B cell (primary cell): ENCODE results near the gene RPUSD2. TPM values are rescaled to one million over a fixed set of nuclear protein-coding genes. Genes with fewer than 3 reads are reported as not detected.

Experiments used
- ATAC-seq: fragments of 200-7000 bp; cut with Tn5 transposase; one replicate; pipeline ENCODE4 v1.10.0; 2021; ENCODE audit warnings: low read depth, mild to moderate bottlenecking, moderate number of reproducible peaks, moderate library complexity
- CTCF ChIA-PET: fragments of 350-600 bp; sonication (Branson Sonifier 250); formaldehyde crosslinking; loops from one replicate; lab custom pipeline; 2021; ENCODE audit warnings: antibody characterized with exemption, inconsistent platforms; lab: Charles Lee
- POLR2A ChIA-PET: fragments of 350-600 bp; sonication (Branson Sonifier 250); formaldehyde crosslinking; loops from one replicate; lab custom pipeline; 2021; ENCODE audit warnings: antibody characterized with exemption; lab: Charles Lee
- DNase-seq: peaks from one replicate; pipeline ENCODE4 v3.0.0; 2013
- H2AFZ ChIP-seq: 2 replicates; pipeline ENCODE4 v1.6.1; 2012; ENCODE audit warnings: mild to moderate bottlenecking, low read depth, low read length; ENCODE audit not compliant: insufficient read depth, poor library complexity, severe bottlenecking
- H3K27ac ChIP-seq, 2 donors: 1 replicate in 1 of 2; 2 replicates in 1 of 2; pipeline ENCODE4 v1.5.1; 2012 to 2013; ENCODE audit warnings: low read length in 2 of 2, mild to moderate bottlenecking in 2 of 2, moderate library complexity in 1 of 2
- H3K27me3 ChIP-seq, 4 experiments: fragments of 200-600 bp in 1 of 4; sonication (generic) in 1 of 4; replicated peaks in 1 of 4; 1 replicate in 2 of 4; 2 replicates in 2 of 4; pipeline versions ENCODE4 v1.6.1 to v1.7.0; 2013 to 2016; ENCODE audit warnings: low read length in 3 of 4, mild to moderate bottlenecking in 2 of 4, mixed read lengths in 1 of 4, moderate library complexity in 1 of 4; ENCODE audit not compliant: insufficient read depth in 4 of 4, control insufficient read depth in 3 of 4; ENCODE audit errors: control extremely low read depth in 1 of 4
- H3K36me3 ChIP-seq, 2 experiments: replicated peaks in 1 of 2; 1 replicate in 1 of 2; 2 replicates in 1 of 2; pipeline versions ENCODE4 v1.6.1 to v1.7.1; 2013; ENCODE audit warnings: low read length in 1 of 2; ENCODE audit not compliant: insufficient read depth in 2 of 2, control insufficient read depth in 1 of 2; ENCODE audit errors: control extremely low read depth in 1 of 2, extremely low read depth in 1 of 2
- H3K4me1 ChIP-seq, 2 donors: fragments of 200-600 bp in 1 of 2; sonication (generic) in 1 of 2; 1 replicate in 1 of 2; 2 replicates in 1 of 2; pipeline versions ENCODE4 v1.5.1 to v1.6.1; 2013 to 2017; ENCODE audit warnings: low read length in 2 of 2; ENCODE audit not compliant: control insufficient read depth in 2 of 2, insufficient read depth in 2 of 2
- H3K4me2 ChIP-seq: replicated peaks from 2 replicates; pipeline ENCODE3; 2012; ENCODE audit warnings: mild to moderate bottlenecking, low read depth, low read length; ENCODE audit not compliant: poor library complexity, severe bottlenecking
- H3K4me3 ChIP-seq, 5 experiments: fragments of 200-600 bp in 1 of 5; sonication (generic) in 1 of 5; 1 replicate in 3 of 5; 2 replicates in 2 of 5; pipeline versions ENCODE4 v1.5.1 to v1.7.0; 2011 to 2016; ENCODE audit warnings: low read length in 4 of 5, mild to moderate bottlenecking in 4 of 5, low read depth in 2 of 5, control low read depth in 1 of 5, moderate library complexity in 1 of 5; ENCODE audit not compliant: insufficient read depth in 1 of 5; ENCODE audit errors: control extremely low read depth in 1 of 5, extremely low read depth in 1 of 5
- H3K79me2 ChIP-seq: fragments of 200-600 bp; sonication (generic); one replicate; pipeline ENCODE4 v1.6.0; 2016; ENCODE audit warnings: low read length; ENCODE audit not compliant: control insufficient read depth, insufficient read depth
- H3K9ac ChIP-seq: fragments of 200-600 bp; sonication (generic); 2 replicates; pipeline ENCODE4 v1.6.1; 2017; ENCODE audit warnings: mild to moderate bottlenecking, low read length, moderate library complexity
- H3K9me3 ChIP-seq, 3 donors: one replicate each; pipeline versions ENCODE4 v1.6.1 to v1.7.1; 2013; ENCODE audit warnings: low read length in 2 of 3; ENCODE audit not compliant: control insufficient read depth in 2 of 3, insufficient read depth in 1 of 3; ENCODE audit errors: control extremely low read depth in 1 of 3
- H4K20me1 ChIP-seq: 2 replicates; pipeline ENCODE4 v1.6.0; 2012; ENCODE audit warnings: mild to moderate bottlenecking, low read length; ENCODE audit not compliant: insufficient read depth, control insufficient read depth, poor library complexity, severe bottlenecking
- H3K27ac Mint-ChIP-seq: one replicate; pipeline ENCODE4 v1.8.0; 2021; ENCODE audit warnings: mixed read lengths
- H3K27me3 Mint-ChIP-seq: one replicate; pipeline ENCODE4 v1.8.0; 2021; ENCODE audit warnings: mixed read lengths
- H3K4me1 Mint-ChIP-seq: one replicate; pipeline ENCODE4 v1.8.0; 2021; ENCODE audit warnings: mixed read lengths
- H3K4me3 Mint-ChIP-seq: one replicate; pipeline ENCODE4 v1.8.0; 2021; ENCODE audit warnings: mixed read lengths
- H3K9me3 Mint-ChIP-seq: one replicate; pipeline ENCODE4 v1.8.0; 2022; ENCODE audit warnings: mixed read lengths; ENCODE audit not compliant: insufficient read depth
- EZH2 ChIP-seq: IDR thresholded peaks from 2 replicates; pipeline ENCODE4 v1.6.1; 2012; ENCODE audit warnings: borderline replicate concordance, low read depth, mild to moderate bottlenecking, moderate library complexity, low read length; ENCODE audit not compliant: insufficient read depth, poor library complexity, severe bottlenecking
- WGBS: methylation state at CpG from one replicate; pipeline ENCODE4 v1.1.5; 2013; ENCODE audit warnings: missing lambda C conversion rate; ENCODE audit not compliant: insufficient coverage; 5-methylcytosine and 5-hydroxymethylcytosine counted together
- intact Hi-C: fragments of 100-400 bp; cut with micrococcal nuclease; formaldehyde crosslinking; loops from one replicate; pipeline ENCODE4 v1.10.0; 2022
- polyA plus RNA-seq: library from polyadenylated mRNA; depleted of rRNA; stranded (reverse); fragments of >200 nt; gene quantifications from 2 replicates; pipeline ENCODE4 v1.2.3, GENCODE V29; 2012
- total RNA-seq, 2 donors: library from RNA; stranded (reverse); fragments of 120-200 nt in 1 of 2; gene quantifications; 1 replicate in 1 of 2; 2 replicates in 1 of 2; pipeline versions ENCODE4 v1.2.3 to v1.2.4, GENCODE V29; 2013 to 2022
- TF ChIP-seq, protein P1 (sequence below): fragments of 200-600 bp; IDR thresholded peaks from one replicate; pipeline ENCODE4 v1.8.0; 2022; ENCODE audit warnings: antibody characterized with exemption, mild to moderate bottlenecking

Gene RPUSD2
- total and polyA plus RNA-seq, 2 donors (not counting 1 experiment from before 2014, with no cell fraction given), result 9.8 to 21.1 TPM

DNA sequence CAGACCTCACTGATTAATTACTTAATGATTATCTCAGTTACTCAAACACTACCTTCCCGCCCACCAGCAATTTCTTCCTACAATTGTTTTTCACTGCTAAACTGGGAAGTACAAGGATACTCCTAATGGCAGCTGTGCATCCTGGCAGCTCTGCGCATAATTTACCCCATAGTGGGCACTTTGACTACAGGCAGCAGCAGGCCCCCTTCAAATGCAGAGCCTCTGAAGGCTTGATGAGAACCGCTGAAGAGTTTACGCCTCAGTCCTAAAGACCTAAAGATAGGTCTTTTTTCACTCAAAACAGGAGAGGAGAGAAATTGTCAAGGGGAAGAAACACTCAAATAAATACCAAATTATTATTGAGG lies 15.0 kb upstream of the RPUSD2 start:
- peak overlapping the region; percentile 54 for H3K9ac ChIP-seq
- CTCF ChIA-PET, result interaction anchor here (0.8 to 2.2 kb wide), 10 partner anchors 9 to 228 kb away, joined by 3 to 12 read pairs (median 4); no protein-coding TSS in a partner anchor

DNA sequence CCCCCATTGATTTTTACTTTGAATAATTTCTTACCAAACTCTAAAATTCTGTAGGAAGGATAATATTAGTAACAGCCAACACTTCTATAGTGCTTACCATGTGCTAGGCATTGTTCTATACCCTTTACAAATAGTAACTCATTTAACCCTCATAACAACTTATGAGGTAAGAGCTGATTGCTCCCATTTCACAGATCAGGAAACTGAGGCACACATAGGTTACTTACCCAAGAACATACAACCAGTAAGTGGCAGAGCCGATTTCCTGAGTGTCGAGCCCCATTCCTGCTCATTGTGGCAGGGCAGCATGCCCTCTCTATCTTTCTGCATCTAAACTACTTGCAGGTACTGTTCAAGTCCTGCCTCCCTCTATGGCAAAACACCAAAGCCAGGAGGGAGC lies 13.2 kb upstream of the RPUSD2 start:
- Histone ChIP-seq H3K9ac (peak overlapping the region; percentile 54), H3K36me3 (peaks cover 9 to 52% of the 10 kb centered on the region in 2 experiments), H3K4me2 (peak overlapping the region; percentile 68), H2AFZ (no peak overlapping the region), H3K9me3 (no peaks in the 10 kb centered on the region), H3K27me3 (no peaks in the 10 kb centered on the region), H4K20me1 (no peaks in the 10 kb centered on the region), H3K4me3 (peak overlapping the region in 1 of 5 experiments; percentile 7), H3K4me1 (peaks cover 95 to 97% of the 10 kb centered on the region in 2 donors), H3K27ac (peak overlapping the region; percentile 3 to 86), H3K79me2 (peaks cover 89% of the 10 kb centered on the region)
- Mint-ChIP-seq H3K27ac (peak overlapping the region; percentile 99), H3K9me3 (no peaks in the 10 kb centered on the region), H3K4me1 (peaks cover 87% of the 10 kb centered on the region), H3K27me3 (no peaks in the 10 kb centered on the region), H3K4me3 (peak overlapping the region; percentile 87)
- DNase-seq (no peak), ATAC-seq (no peak)
- POLR2A ChIA-PET, result interaction anchor here (0.5 to 0.6 kb wide), 2 partner anchors 10 to 124 kb away, joined by 4 to 6 read pairs; no protein-coding TSS in a partner anchor
- TF ChIP-seq, protein P1, sequence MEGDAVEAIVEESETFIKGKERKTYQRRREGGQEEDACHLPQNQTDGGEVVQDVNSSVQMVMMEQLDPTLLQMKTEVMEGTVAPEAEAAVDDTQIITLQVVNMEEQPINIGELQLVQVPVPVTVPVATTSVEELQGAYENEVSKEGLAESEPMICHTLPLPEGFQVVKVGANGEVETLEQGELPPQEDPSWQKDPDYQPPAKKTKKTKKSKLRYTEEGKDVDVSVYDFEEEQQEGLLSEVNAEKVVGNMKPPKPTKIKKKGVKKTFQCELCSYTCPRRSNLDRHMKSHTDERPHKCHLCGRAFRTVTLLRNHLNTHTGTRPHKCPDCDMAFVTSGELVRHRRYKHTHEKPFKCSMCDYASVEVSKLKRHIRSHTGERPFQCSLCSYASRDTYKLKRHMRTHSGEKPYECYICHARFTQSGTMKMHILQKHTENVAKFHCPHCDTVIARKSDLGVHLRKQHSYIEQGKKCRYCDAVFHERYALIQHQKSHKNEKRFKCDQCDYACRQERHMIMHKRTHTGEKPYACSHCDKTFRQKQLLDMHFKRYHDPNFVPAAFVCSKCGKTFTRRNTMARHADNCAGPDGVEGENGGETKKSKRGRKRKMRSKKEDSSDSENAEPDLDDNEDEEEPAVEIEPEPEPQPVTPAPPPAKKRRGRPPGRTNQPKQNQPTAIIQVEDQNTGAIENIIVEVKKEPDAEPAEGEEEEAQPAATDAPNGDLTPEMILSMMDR, result no peak
- TF ChIP-seq EZH2, result no peak
- WGBS, result 95% methylated on average over 2 of the region's 2 CpGs
- intact Hi-C loops, result loop anchor here (10.0 kb wide), 1 partner anchor 461 kb away; no protein-coding TSS in a partner anchor
- CTCF ChIA-PET, result interaction anchor here (2.6 kb wide), 1 partner anchor 13 kb away, joined by 7 read pairs; the partner anchor contains the start of gene RPUSD2

More for the DNA sequence above, 15.0 kb upstream of the RPUSD2 start:
- ATAC-seq, result no peak
- WGBS, result 74% methylated on average over 2 of the region's 4 CpGs
- Histone ChIP-seq H2AFZ (peak overlapping the region; percentile 19), H4K20me1 (no peaks in the 10 kb centered on the region), H3K79me2 (peaks cover 77% of the 10 kb centered on the region), H3K4me2 (peak overlapping the region; percentile 68), H3K4me1 (peaks cover 96 to 98% of the 10 kb centered on the region in 2 donors), H3K4me3 (peak overlapping the region; percentile 25 to 62 (median 59)), H3K27ac (peak overlapping the region; percentile 67 to 86), H3K36me3 (peaks cover 9 to 54% of the 10 kb centered on the region in 2 experiments), H3K27me3 (no peaks in the 10 kb centered on the region), H3K9me3 (no peaks in the 10 kb centered on the region)
- H3K4me1 Mint-ChIP-seq, result peaks cover 91% of the 10 kb centered on the region
- H3K27me3 Mint-ChIP-seq, result no peaks in the 10 kb centered on the region
- peak overlapping the region; percentile 99 for H3K27ac Mint-ChIP-seq
- peak overlapping the region; percentile 87 for H3K4me3 Mint-ChIP-seq
- intact Hi-C loops, result loop anchor here (5.0 to 10.0 kb wide), 2 partner anchors 38 to 459 kb away; partner anchors contain the start of gene KNL1
- DNase-seq, result no peak
- POLR2A ChIA-PET, result interaction anchor here (1.0 to 2.8 kb wide), 4 partner anchors 11 to 216 kb away, joined by 3 to 9 read pairs (median 4); partner anchors contain the start of genes C15orf62, CCDC32 and RPUSD2
- TF ChIP-seq, protein P1, result no peak
- TF ChIP-seq EZH2, result no peak
- no peaks in the 10 kb centered on the region for H3K9me3 Mint-ChIP-seq
